Sigmoid colon (tissue), 7 donors: ENCODE results near the gene NPAS4. TPM values are rescaled to one million over a fixed set of nuclear protein-coding genes. Genes with fewer than 3 reads are reported as not detected.

Experiments used
- DNase-seq: peaks from one replicate; pipeline ENCODE4 v3.0.0-alpha.2; 2019
- H3K27ac ChIP-seq, 4 donors: fragments of 200-600 bp; sonication (generic); one replicate each; pipeline ENCODE4 v1.5.1; 2016 to 2019; ENCODE audit warnings: mild to moderate bottlenecking in 1 of 4
- H3K27me3 ChIP-seq, 3 donors: fragments of 200-600 bp; sonication (generic); one replicate each; pipeline ENCODE4 v1.5.1; 2019; ENCODE audit warnings: mild to moderate bottlenecking in 1 of 3
- H3K36me3 ChIP-seq, 4 donors: fragments of 200-600 bp; sonication (generic); one replicate each; pipeline ENCODE4 v1.5.1; 2016 to 2019
- H3K4me1 ChIP-seq, 4 donors: fragments of 200-600 bp; sonication (generic); one replicate each; pipeline ENCODE4 v1.5.1; 2017 to 2019
- H3K4me3 ChIP-seq, 4 donors: fragments of 200-600 bp; sonication (generic); one replicate each; pipeline ENCODE4 v1.5.1; 2017 to 2019; ENCODE audit warnings: mild to moderate bottlenecking in 2 of 4, moderate library complexity in 1 of 4
- H3K9me3 ChIP-seq, 4 donors: fragments of 200-600 bp in 3 of 4; sonication (generic) in 3 of 4; one replicate each; pipeline versions ENCODE4 v1.5.1 to v1.6.1; 2013 to 2019
- EP300 ChIP-seq, 4 donors: sonication (generic); formaldehyde crosslinking; IDR thresholded peaks; one replicate each; pipeline ENCODE4 v1.6.1; 2017; ENCODE audit warnings: antibody characterized with exemption in 4 of 4
- POLR2A ChIP-seq, 2 donors: fragments of 450-650 bp; IDR thresholded peaks; one replicate each; pipeline ENCODE4 v1.6.1; 2016; ENCODE audit warnings: antibody characterized with exemption in 2 of 2, mild to moderate bottlenecking in 2 of 2, moderate library complexity in 2 of 2
- POLR2AphosphoS5 ChIP-seq, 4 donors: sonication (generic); formaldehyde crosslinking; IDR thresholded peaks; one replicate each; pipeline ENCODE4 v1.6.1; 2017; ENCODE audit warnings: antibody characterized with exemption in 4 of 4
- WGBS, 2 donors: extraction: QIAGEN DNeasy Blood & Tissue Kit; methylation state at CpG; one replicate each; pipeline ENCODE4 v1.1.7; 2013; 5-methylcytosine and 5-hydroxymethylcytosine counted together
- intact Hi-C: fragments of 100-400 bp; cut with DNase I; formaldehyde crosslinking; loops from one replicate; pipeline ENCODE4 v1.15.1; 2023
- polyA plus RNA-seq, 3 donors: library from polyadenylated mRNA; stranded (reverse); fragments of 200-250 nt; gene quantifications; one replicate each; pipeline ENCODE4 v1.2.3, GENCODE V29; 2013
- total RNA-seq, 4 donors: library from RNA; depleted of rRNA; stranded (reverse); fragments of >200 nt; gene quantifications; one replicate each; pipeline ENCODE4 v1.1.0, GENCODE V29; 2016
- TF ChIP-seq, protein P1 (sequence below), 4 experiments: fragments of 450-650 bp in 3 of 4; fragments of 200-600 bp in 1 of 4; IDR thresholded peaks; one replicate each; pipeline ENCODE4 v1.5.1; 2016 to 2019; ENCODE audit warnings: antibody characterized with exemption in 4 of 4, mild to moderate bottlenecking in 3 of 4, moderate library complexity in 2 of 4
- donor health status: healthy with polysubstance abuse.
- donor health status: Bipolar disorder and iron deficiency.
- donor health status: healthy.

Gene NPAS4
- total and polyA plus RNA-seq, 7 donors = 0.19 to 2.5 (median 0.71) TPM; not detected in 2

DNA sequence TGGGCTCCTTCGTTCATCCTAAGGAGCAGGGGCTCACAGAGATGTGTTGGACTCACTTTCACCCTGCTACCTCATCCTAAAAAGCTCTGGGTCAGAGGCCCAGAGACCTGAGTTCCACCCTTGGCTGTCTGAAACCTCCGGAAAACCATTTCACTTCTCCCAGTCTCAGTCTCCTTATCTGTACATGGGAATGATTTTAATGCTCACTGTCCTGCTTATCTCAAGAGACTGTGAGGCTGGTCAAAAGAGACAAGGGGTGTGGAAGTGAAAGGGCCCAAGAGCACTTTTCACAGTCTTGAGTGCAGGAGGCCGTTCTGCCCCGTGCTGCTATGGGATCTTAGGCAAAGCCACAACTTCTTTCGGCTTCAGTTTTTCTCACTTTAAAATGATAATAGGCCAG lies 13.2 kb upstream of the NPAS4 start:
- no peaks in the 10 kb centered on the region for H3K36me3 ChIP-seq
- no peak overlapping the region for H3K4me3 ChIP-seq
- H3K27ac ChIP-seq = no peak overlapping the region
- no peaks in the 10 kb centered on the region for H3K27me3 ChIP-seq
- TF ChIP-seq POLR2AphosphoS5 (IDR thresholded peaks at IDR 0.05) = no peak
- TF ChIP-seq EP300 (IDR thresholded peaks at IDR 0.05) = no peak
- TF ChIP-seq, protein P1, sequence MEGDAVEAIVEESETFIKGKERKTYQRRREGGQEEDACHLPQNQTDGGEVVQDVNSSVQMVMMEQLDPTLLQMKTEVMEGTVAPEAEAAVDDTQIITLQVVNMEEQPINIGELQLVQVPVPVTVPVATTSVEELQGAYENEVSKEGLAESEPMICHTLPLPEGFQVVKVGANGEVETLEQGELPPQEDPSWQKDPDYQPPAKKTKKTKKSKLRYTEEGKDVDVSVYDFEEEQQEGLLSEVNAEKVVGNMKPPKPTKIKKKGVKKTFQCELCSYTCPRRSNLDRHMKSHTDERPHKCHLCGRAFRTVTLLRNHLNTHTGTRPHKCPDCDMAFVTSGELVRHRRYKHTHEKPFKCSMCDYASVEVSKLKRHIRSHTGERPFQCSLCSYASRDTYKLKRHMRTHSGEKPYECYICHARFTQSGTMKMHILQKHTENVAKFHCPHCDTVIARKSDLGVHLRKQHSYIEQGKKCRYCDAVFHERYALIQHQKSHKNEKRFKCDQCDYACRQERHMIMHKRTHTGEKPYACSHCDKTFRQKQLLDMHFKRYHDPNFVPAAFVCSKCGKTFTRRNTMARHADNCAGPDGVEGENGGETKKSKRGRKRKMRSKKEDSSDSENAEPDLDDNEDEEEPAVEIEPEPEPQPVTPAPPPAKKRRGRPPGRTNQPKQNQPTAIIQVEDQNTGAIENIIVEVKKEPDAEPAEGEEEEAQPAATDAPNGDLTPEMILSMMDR (IDR thresholded peaks at IDR 0.05) = no peak
- TF ChIP-seq POLR2A (IDR thresholded peaks at IDR 0.05) = no peak
- DNase-seq = no peak
- H3K9me3 ChIP-seq = no peaks in the 10 kb centered on the region
- intact Hi-C loops = loop anchor here (1.0 to 5.0 kb wide), 3 partner anchors 23 to 425 kb away; no protein-coding TSS in a partner anchor
- 49 to 78% methylated on average over 5 of the region's 5 CpGs for WGBS, 2 donors
- peaks cover 0 to 42% (median 37%) of the 10 kb centered on the region in 4 donors for H3K4me1 ChIP-seq

- Histone ChIP-seq H3K4me1 (peaks cover 0 to 52% (median 47%) of the 10 kb centered on the region in 4 donors), H3K27me3 (no peaks in the 10 kb centered on the region), H3K36me3 (no peaks in the 10 kb centered on the region), H3K9me3 (no peaks in the 10 kb centered on the region), H3K4me3 (peak overlapping the region; percentile 29 to 52 (median 46)), H3K27ac (peak overlapping the region; percentile 82 to 96 (median 85))
- WGBS, 2 donors = 1 to 2% methylated on average over 63 of the region's 63 CpGs
- TF ChIP-seq, protein P1 (IDR thresholded peaks at IDR 0.05) = peak; percentile 99 to 100 (median 100)
- TF ChIP-seq POLR2AphosphoS5 (IDR thresholded peaks at IDR 0.05) = peak; percentile 63 to 86 (median 75)
- TF ChIP-seq POLR2A (IDR thresholded peaks at IDR 0.05) = peak in 1 of 2 donors; percentile 37
- peak; percentile 45 to 89 (median 79) for TF ChIP-seq EP300 (IDR thresholded peaks at IDR 0.05)
- DNase-seq = peak; percentile 98
- intact Hi-C loops = loop anchor here (1.0 to 5.0 kb wide), 3 partner anchors 22 to 424 kb away; no protein-coding TSS in a partner anchor
Observed at GRCh38 chr11:66408488-66409214, 12.2 kb upstream of the NPAS4 start.

DNA sequence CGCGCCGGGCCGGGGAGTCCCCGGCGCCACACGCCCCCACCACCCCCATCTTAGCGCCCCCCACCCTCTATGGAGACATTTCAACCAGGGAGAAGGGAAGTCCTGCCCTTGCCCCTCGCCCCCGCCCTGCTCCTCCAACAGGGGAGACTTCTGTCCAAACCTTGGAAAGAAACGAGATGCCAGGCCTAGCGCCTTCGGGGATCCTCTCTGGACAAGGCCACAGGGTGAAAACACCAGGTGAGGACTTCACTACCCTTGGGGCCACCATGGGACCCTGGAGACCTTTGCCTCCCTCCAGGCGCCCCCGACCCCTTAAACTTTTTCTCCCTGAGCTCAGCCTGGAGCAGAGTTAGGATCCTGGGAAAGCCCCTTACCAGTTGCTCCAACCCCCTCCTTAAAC lies 11.6 kb upstream of the NPAS4 start:
- intact Hi-C loops = loop anchor here (2.0 to 5.0 kb wide), 2 partner anchors 270 to 423 kb away; no protein-coding TSS in a partner anchor
- 23 to 25% methylated on average over 15 of the region's 15 CpGs for WGBS, 2 donors
- Histone ChIP-seq H3K27me3 (no peaks in the 10 kb centered on the region), H3K4me1 (peaks cover 0 to 57% (median 53%) of the 10 kb centered on the region in 4 donors), H3K36me3 (no peaks in the 10 kb centered on the region), H3K4me3 (peak overlapping the region; percentile 29 to 52 (median 46)), H3K27ac (peak overlapping the region; percentile 82 to 96 (median 85)), H3K9me3 (no peaks in the 10 kb centered on the region)
- no peak for TF ChIP-seq POLR2A (IDR thresholded peaks at IDR 0.05)
- TF ChIP-seq EP300 (IDR thresholded peaks at IDR 0.05) = no peak
- TF ChIP-seq POLR2AphosphoS5 (IDR thresholded peaks at IDR 0.05) = no peak
- TF ChIP-seq, protein P1 (IDR thresholded peaks at IDR 0.05) = no peak
- no peak for DNase-seq

- H3K4me3 ChIP-seq = peak overlapping the region; percentile 12 to 52 (median 46)
- TF ChIP-seq POLR2A (IDR thresholded peaks at IDR 0.05) = no peak
- no peak for TF ChIP-seq EP300 (IDR thresholded peaks at IDR 0.05)
- H3K9me3 ChIP-seq = no peaks in the 10 kb centered on the region
- intact Hi-C loops = no loop called here
- H3K27ac ChIP-seq = peak overlapping the region; percentile 82 to 96 (median 85)
- H3K36me3 ChIP-seq = no peaks in the 10 kb centered on the region
- no peak for DNase-seq
- WGBS, 2 donors = 72 to 79% methylated on average over 12 of the region's 12 CpGs
- H3K27me3 ChIP-seq = no peaks in the 10 kb centered on the region
- H3K4me1 ChIP-seq = peaks cover 0 to 63% (median 60%) of the 10 kb centered on the region in 4 donors
Observed at GRCh38 chr11:66410191-66410590, 10.6 kb upstream of the NPAS4 start.

DNA sequence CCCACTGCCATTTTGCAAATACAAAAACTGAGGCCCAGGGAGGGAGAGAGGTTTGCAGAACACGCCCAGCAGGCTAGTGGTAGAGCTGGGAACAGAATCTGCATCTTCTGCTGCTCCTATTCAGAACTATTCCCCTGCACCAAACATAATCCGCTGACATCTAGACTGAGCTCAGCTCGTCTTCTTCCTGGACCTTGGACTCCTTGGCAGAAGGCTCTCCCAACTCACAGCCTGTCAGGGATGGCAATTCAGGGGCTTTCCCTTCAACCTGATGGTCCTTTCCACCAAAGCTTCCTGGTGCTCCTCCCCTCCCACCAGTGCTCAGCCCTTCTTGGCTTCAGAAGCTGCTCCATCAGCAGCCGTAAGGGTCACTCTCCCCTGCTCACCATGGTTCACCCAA lies 9.5 kb upstream of the NPAS4 start:
- Histone ChIP-seq H3K4me3 (peak overlapping the region; percentile 6 to 52 (median 36)), H3K27ac (peak overlapping the region; percentile 82 to 96 (median 85)), H3K27me3 (no peaks in the 10 kb centered on the region), H3K36me3 (no peaks in the 10 kb centered on the region), H3K4me1 (peaks cover 0 to 66% (median 60%) of the 10 kb centered on the region in 4 donors), H3K9me3 (no peaks in the 10 kb centered on the region)
- intact Hi-C loops = no loop called here
- TF ChIP-seq POLR2AphosphoS5 (IDR thresholded peaks at IDR 0.05) (no peak), POLR2A (IDR thresholded peaks at IDR 0.05) (no peak), EP300 (IDR thresholded peaks at IDR 0.05) (no peak)
- TF ChIP-seq, protein P1 (IDR thresholded peaks at IDR 0.05) = no peak
- no peak for DNase-seq
- WGBS, 2 donors = 45 to 66% methylated on average over 4 of the region's 4 CpGs
